Measurements from ENCODE around the gene AMELY. TPM values are rescaled to one million over a fixed set of nuclear protein-coding genes. Genes with fewer than 3 reads are reported as not detected.

Gene AMELY
- 0.08 TPM in 1 of 2 replicates, not detected in the other for polyA plus RNA-seq (2013)

GRCh38 chrY:6911253-6911881 is at the start of gene AMELY:
TSS of gene AMELY (minus strand) at chrY:6911752. CDS start at chrY:6872608, 39,144 bp downstream.
- Histone ChIP-seq H3K27ac (ENCODE audit: low read depth, low read length) (no peak within 1 kb of the TSS), H2BK5ac (ENCODE audit: low read depth, low read length, poor library complexity) (no peak within 1 kb of the TSS), H4K91ac (ENCODE audit: low read depth, low read length) (peak within 1 kb of the TSS; percentile 30), H2BK120ac (ENCODE audit: insufficient read depth, low read length, poor library complexity) (peak within 1 kb of the TSS; percentile 24), H3K36me3 (ENCODE audit: control insufficient read depth in 1 of 2, insufficient read depth in 2 of 2, low read length in 2 of 2) (no peaks in the 10 kb centered on the region), H2BK12ac (ENCODE audit: low read length) (no peak within 1 kb of the TSS), H3K18ac (ENCODE audit: low read length) (peak within 1 kb of the TSS; percentile 61), H2AK5ac (ENCODE audit: low read length) (no peak within 1 kb of the TSS), H3K23ac (ENCODE audit: low read length) (no peak within 1 kb of the TSS), H3K9me3 (ENCODE audit: insufficient read depth, low read depth, low read length) (no peaks in the 10 kb centered on the region), H3K4me1 (ENCODE audit: control insufficient read depth in 1 of 2, insufficient read depth in 2 of 2, low read length in 2 of 2) (peaks cover 2 to 4% of the 10 kb centered on the region in 2 experiments), H3K4me3 (ENCODE audit: low read depth, low read length) (peak within 1 kb of the TSS; percentile 76), H3K79me1 (ENCODE audit: low read length) (peaks cover 4% of the 10 kb centered on the region), H3K79me2 (ENCODE audit: control insufficient read depth, insufficient read depth, low read length, poor library complexity) (no peaks in the 10 kb centered on the region), H2AFZ (ENCODE audit: insufficient read depth, low read length, poor library complexity) (peak within 1 kb of the TSS; percentile 64), H3K27me3 (ENCODE audit: insufficient read depth, low read length) (no peaks in the 10 kb centered on the region), H3K4me2 (ENCODE audit: low read length) (peak within 1 kb of the TSS; percentile 69), H4K12ac (ENCODE audit: low read depth, low read length) (no peak within 1 kb of the TSS), H3K9ac (ENCODE audit: low read length) (no peak within 1 kb of the TSS), H4K8ac (ENCODE audit: low read depth, low read length) (peak within 1 kb of the TSS; percentile 23), H3K4ac (ENCODE audit: low read depth, low read length) (no peak within 1 kb of the TSS), H3K14ac (ENCODE audit: low read length) (peak within 1 kb of the TSS; percentile 63)
- DNase-seq: peak in 1 of 2 donors; percentile 4
- no CpG with 5 or more reads among the region's 52 CpGs for WGBS (ENCODE audit: extremely low coverage, insufficient coverage, insufficient read length)

GRCh38 chrY:6949947-6950346 is 38.4 kb upstream of the AMELY start:
- WGBS (ENCODE audit: extremely low coverage, insufficient coverage, insufficient read length): no CpG with 5 or more reads among the region's 4 CpGs
- H4K8ac ChIP-seq (ENCODE audit: low read depth, low read length): no peak overlapping the region
- H2AFZ ChIP-seq (ENCODE audit: insufficient read depth, low read length, poor library complexity): no peak overlapping the region

GRCh38 chrY:6948378-6948777 is 36.8 kb upstream of the AMELY start:
- Histone ChIP-seq H3K9me3 (ENCODE audit: insufficient read depth, low read depth, low read length) (no peaks in the 10 kb centered on the region), H3K27me3 (ENCODE audit: insufficient read depth, low read length) (no peaks in the 10 kb centered on the region), H4K12ac (ENCODE audit: low read depth, low read length) (no peak overlapping the region), H3K9ac (ENCODE audit: low read length) (no peak overlapping the region), H2AK5ac (ENCODE audit: low read length) (no peak overlapping the region), H3K4me3 (ENCODE audit: low read depth, low read length) (no peak overlapping the region), H3K79me1 (ENCODE audit: low read length) (no peaks in the 10 kb centered on the region), H3K79me2 (ENCODE audit: control insufficient read depth, insufficient read depth, low read length, poor library complexity) (no peaks in the 10 kb centered on the region), H2BK12ac (ENCODE audit: low read length) (no peak overlapping the region), H2BK120ac (ENCODE audit: insufficient read depth, low read length, poor library complexity) (no peak overlapping the region), H2AFZ (ENCODE audit: insufficient read depth, low read length, poor library complexity) (no peak overlapping the region), H4K91ac (ENCODE audit: low read depth, low read length) (no peak overlapping the region), H3K14ac (ENCODE audit: low read length) (no peak overlapping the region), H3K4ac (ENCODE audit: low read depth, low read length) (no peak overlapping the region), H3K23ac (ENCODE audit: low read length) (no peak overlapping the region), H3K36me3 (ENCODE audit: control insufficient read depth in 1 of 2, insufficient read depth in 2 of 2, low read length in 2 of 2) (no peaks in the 10 kb centered on the region), H3K4me2 (ENCODE audit: low read length) (no peak overlapping the region), H3K18ac (ENCODE audit: low read length) (no peak overlapping the region), H3K4me1 (ENCODE audit: control insufficient read depth in 1 of 2, insufficient read depth in 2 of 2, low read length in 2 of 2) (no peaks in the 10 kb centered on the region), H4K8ac (ENCODE audit: low read depth, low read length) (no peak overlapping the region), H3K27ac (ENCODE audit: low read depth, low read length) (no peak overlapping the region), H2BK5ac (ENCODE audit: low read depth, low read length, poor library complexity) (no peak overlapping the region)
- WGBS (ENCODE audit: extremely low coverage, insufficient coverage, insufficient read length): no CpG with 5 or more reads among the region's 13 CpGs
- DNase-seq: no peak

More at GRCh38 chrY:6949947-6950346, 38.4 kb upstream of the AMELY start:
- Histone ChIP-seq H4K12ac (ENCODE audit: low read depth, low read length) (no peak overlapping the region), H3K9me3 (ENCODE audit: insufficient read depth, low read depth, low read length) (no peaks in the 10 kb centered on the region), H3K23ac (ENCODE audit: low read length) (no peak overlapping the region), H3K27ac (ENCODE audit: low read depth, low read length) (no peak overlapping the region), H3K27me3 (ENCODE audit: insufficient read depth, low read length) (no peaks in the 10 kb centered on the region), H2AK5ac (ENCODE audit: low read length) (no peak overlapping the region), H3K18ac (ENCODE audit: low read length) (no peak overlapping the region), H2BK12ac (ENCODE audit: low read length) (no peak overlapping the region), H3K4me2 (ENCODE audit: low read length) (no peak overlapping the region), H2BK120ac (ENCODE audit: insufficient read depth, low read length, poor library complexity) (no peak overlapping the region), H3K79me1 (ENCODE audit: low read length) (no peaks in the 10 kb centered on the region), H4K91ac (ENCODE audit: low read depth, low read length) (no peak overlapping the region), H3K14ac (ENCODE audit: low read length) (no peak overlapping the region), H3K4me3 (ENCODE audit: low read depth, low read length) (no peak overlapping the region), H3K36me3 (ENCODE audit: control insufficient read depth in 1 of 2, insufficient read depth in 2 of 2, low read length in 2 of 2) (no peaks in the 10 kb centered on the region), H3K4me1 (ENCODE audit: control insufficient read depth in 1 of 2, insufficient read depth in 2 of 2, low read length in 2 of 2) (no peaks in the 10 kb centered on the region), H2BK5ac (ENCODE audit: low read depth, low read length, poor library complexity) (no peak overlapping the region), H3K4ac (ENCODE audit: low read depth, low read length) (no peak overlapping the region), H3K9ac (ENCODE audit: low read length) (no peak overlapping the region), H3K79me2 (ENCODE audit: control insufficient read depth, insufficient read depth, low read length, poor library complexity) (no peaks in the 10 kb centered on the region)
- no peak for DNase-seq

- Histone ChIP-seq H3K79me2 (ENCODE audit: control insufficient read depth, insufficient read depth, low read length, poor library complexity) (no peaks in the 10 kb centered on the region), H3K4me3 (ENCODE audit: low read depth, low read length) (no peak overlapping the region), H2AFZ (ENCODE audit: insufficient read depth, low read length, poor library complexity) (no peak overlapping the region), H3K18ac (ENCODE audit: low read length) (no peak overlapping the region), H4K12ac (ENCODE audit: low read depth, low read length) (no peak overlapping the region), H3K36me3 (ENCODE audit: control insufficient read depth in 1 of 2, insufficient read depth in 2 of 2, low read length in 2 of 2) (no peaks in the 10 kb centered on the region), H3K79me1 (ENCODE audit: low read length) (no peaks in the 10 kb centered on the region), H3K4me1 (ENCODE audit: control insufficient read depth in 1 of 2, insufficient read depth in 2 of 2, low read length in 2 of 2) (no peaks in the 10 kb centered on the region), H3K4me2 (ENCODE audit: low read length) (no peak overlapping the region), H2AK5ac (ENCODE audit: low read length) (no peak overlapping the region), H3K27ac (ENCODE audit: low read depth, low read length) (no peak overlapping the region), H4K91ac (ENCODE audit: low read depth, low read length) (no peak overlapping the region), H3K9me3 (ENCODE audit: insufficient read depth, low read depth, low read length) (no peaks in the 10 kb centered on the region), H2BK5ac (ENCODE audit: low read depth, low read length, poor library complexity) (no peak overlapping the region), H4K8ac (ENCODE audit: low read depth, low read length) (no peak overlapping the region), H3K9ac (ENCODE audit: low read length) (no peak overlapping the region), H3K14ac (ENCODE audit: low read length) (no peak overlapping the region), H2BK12ac (ENCODE audit: low read length) (no peak overlapping the region), H3K23ac (ENCODE audit: low read length) (no peak overlapping the region), H2BK120ac (ENCODE audit: insufficient read depth, low read length, poor library complexity) (no peak overlapping the region), H3K4ac (ENCODE audit: low read depth, low read length) (no peak overlapping the region), H3K27me3 (ENCODE audit: insufficient read depth, low read length) (no peaks in the 10 kb centered on the region)
- DNase-seq: no peak
These were observed 36.1 kb upstream of the AMELY start for GRCh38 chrY:6947695-6948094.

Data from trophoblast cell (in vitro differentiated cells and primary cell).